ENCODE results near the gene TNMD. TPM values are rescaled to one million over a fixed set of nuclear protein-coding genes. Genes with fewer than 3 reads are reported as not detected.
"Not testable (repeated sequence)": the region's sequence is repeated elsewhere in the genome, so short reads cannot be mapped to it uniquely, and the experiment has no call there.

TNMD gene
- 1 to 10 TPM in 1 of 3 donors, under 1 TPM in 2; 0.60 to 1.5 (median 0.77) TPM for total RNA-seq
- long read RNA-seq, donor 1, partial matches to known transcripts: 1 of 1 reads
- long read RNA-seq, donor 1, other reads (novel, unspliced or antisense): 0 of 1 reads
- long read RNA-seq, donor 2, partial matches to known transcripts: 0 of 1 reads
- long read RNA-seq, donor 2, other reads (novel, unspliced or antisense): 1 of 1 reads

DNA sequence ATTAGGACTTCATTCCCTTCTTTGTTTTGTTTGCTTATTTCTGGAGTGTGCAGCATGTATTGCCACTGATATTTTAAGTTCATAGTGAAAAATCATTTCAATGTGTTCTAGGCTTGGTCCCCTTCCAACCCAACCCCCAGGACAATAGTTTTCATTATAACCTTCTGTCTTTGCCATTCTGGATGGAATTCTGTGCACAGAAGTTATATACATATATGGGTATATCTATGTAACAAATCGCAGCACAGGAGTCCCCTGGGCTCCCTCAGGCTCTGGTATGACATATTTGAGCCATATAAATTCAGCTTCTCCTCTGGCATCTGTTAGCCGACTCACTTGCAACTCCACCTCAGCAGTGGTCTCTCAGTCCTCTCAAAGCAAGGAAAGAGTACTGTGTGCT is at the start of gene TNMD:
Gene TNMD, plus strand, starts transcription at position 326 of the 400 bp plus-strand sequence. CDS start 83 bp downstream, outside the sequence.
- DNase-seq (no peak), ATAC-seq (no peak)
- Histone ChIP-seq H3K36me3 (ENCODE audit: low read depth) (no peaks in the 10 kb centered on the region), H3K9me3 (no peaks in the 10 kb centered on the region), H3K4me3 (no peak within 1 kb of the TSS), H3K4me1 (ENCODE audit: low read depth) (no peaks in the 10 kb centered on the region)
- TF ChIP-seq CTCF (IDR thresholded peaks at IDR 0.05): no peak
- intact Hi-C loops (cut with DNase I, micrococcal nuclease): no loop called here

DNA sequence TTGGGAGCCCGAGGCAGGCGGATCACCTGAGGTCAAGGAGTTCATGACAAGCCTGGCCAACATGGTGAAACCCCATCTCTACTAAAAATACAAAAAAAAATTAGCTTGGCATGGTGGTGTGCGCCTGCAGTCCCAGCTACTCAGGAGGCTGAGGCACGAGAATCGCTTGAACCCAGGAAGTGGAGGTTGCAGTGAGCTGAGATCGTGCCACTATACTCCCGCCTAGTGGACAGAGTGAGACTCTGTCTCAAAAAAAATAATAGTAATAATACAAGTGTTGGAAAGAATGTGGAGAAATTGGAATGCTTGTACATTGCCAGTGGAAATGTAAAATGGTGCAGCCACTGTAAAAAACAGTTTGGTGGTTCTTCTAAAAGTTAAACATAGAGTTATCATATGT is 19.2 kb upstream of the TNMD start:
- H3K4me3 ChIP-seq; H3K9me3 ChIP-seq; ATAC-seq; H3K4me1 ChIP-seq (ENCODE audit: low read depth); H3K36me3 ChIP-seq (ENCODE audit: low read depth); intact Hi-C loops (cut with DNase I, micrococcal nuclease); DNase-seq: not testable (repeated sequence)

DNA sequence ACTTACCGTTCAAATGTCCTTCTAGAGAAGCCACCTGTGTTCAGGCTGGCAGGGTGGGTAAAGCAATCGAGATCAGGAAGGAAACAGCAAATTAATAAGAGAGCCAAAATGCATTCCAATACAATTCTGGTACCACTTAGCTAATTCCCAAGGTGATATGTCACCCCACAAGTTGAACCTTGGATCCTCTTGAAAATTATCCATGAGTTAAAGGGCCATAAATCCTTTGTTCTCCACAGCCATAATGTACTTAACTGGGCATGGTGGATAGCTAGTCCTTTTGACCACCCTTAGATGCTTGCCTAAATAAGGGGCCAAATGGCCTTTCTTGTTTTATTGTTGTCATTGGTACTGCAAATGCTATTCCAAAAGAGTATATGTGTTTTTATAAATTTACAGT is 2.0 kb downstream of the TNMD start:
- peak; percentile 44 for ATAC-seq
- intact Hi-C loops (cut with DNase I, micrococcal nuclease): no loop called here

GRCh38 chrX:100587861-100588260 is 3.1 kb downstream of the TNMD start:
- intact Hi-C loops (cut with DNase I, micrococcal nuclease): no loop called here
- Histone ChIP-seq H3K9me3 (no peaks in the 10 kb centered on the region), H3K4me3 (no peak overlapping the region), H3K36me3 (ENCODE audit: low read depth) (no peaks in the 10 kb centered on the region), H3K4me1 (ENCODE audit: low read depth) (no peaks in the 10 kb centered on the region)
- DNase-seq: peak in 1 of 3 donors; percentile 43
- TF ChIP-seq CTCF (IDR thresholded peaks at IDR 0.05): no peak
- ATAC-seq: peak; percentile 85

More for the DNA sequence above, 2.0 kb downstream of the TNMD start:
- no peak for TF ChIP-seq CTCF (IDR thresholded peaks at IDR 0.05)
- Histone ChIP-seq H3K4me3 (no peak overlapping the region), H3K4me1 (ENCODE audit: low read depth) (no peaks in the 10 kb centered on the region), H3K36me3 (ENCODE audit: low read depth) (no peaks in the 10 kb centered on the region), H3K9me3 (no peaks in the 10 kb centered on the region)
- no peak for DNase-seq

DNA sequence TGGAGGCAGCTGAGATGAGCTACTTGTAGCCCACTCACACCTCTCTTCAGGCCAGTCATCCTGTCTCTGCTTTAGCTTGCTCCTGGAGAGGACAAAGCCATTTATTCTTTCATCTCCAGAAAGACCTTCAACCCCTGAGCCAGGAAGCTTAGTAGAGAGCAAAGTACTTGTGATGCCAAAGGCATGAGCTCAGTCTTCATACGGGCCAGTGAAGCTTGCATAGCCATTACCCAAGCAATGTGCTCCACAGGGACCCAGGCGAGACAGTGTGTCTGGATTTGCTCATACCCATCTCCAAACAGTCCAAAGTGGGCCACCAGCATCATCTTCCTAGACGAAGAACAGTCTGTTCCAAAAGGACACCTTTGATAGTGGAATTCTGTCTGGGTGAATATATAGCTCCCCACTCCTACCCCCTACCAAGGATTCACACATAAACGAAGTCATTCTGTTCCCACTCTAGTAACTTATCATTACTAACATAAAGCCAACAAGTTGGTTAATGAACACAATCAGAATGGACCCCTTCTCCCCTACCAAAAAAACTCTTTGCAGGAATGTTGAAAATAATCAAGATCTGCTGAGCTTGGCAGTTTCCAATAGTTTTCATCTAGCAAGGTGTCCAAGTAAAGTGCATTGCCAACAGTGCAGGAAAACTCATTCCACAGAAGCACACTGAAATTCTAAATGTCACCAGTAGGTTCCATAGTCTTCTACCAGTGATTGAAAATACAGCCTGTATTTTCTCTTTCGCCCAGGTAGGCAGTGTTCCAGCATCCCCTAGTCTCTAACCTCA is 6.7 kb downstream of the TNMD start:
- ATAC-seq (peak; percentile 35), DNase-seq (no peak)
- TF ChIP-seq CTCF (IDR thresholded peaks at IDR 0.05): no peak
- no peaks in the 10 kb centered on the region for H3K36me3 ChIP-seq (ENCODE audit: low read depth)
- H3K4me1 ChIP-seq (ENCODE audit: low read depth): no peaks in the 10 kb centered on the region
- no peaks in the 10 kb centered on the region for H3K9me3 ChIP-seq
- no peak overlapping the region for H3K4me3 ChIP-seq
- intact Hi-C loops (cut with DNase I, micrococcal nuclease): no loop called here

GRCh38 chrX:100593126-100593525 is 8.4 kb downstream of the TNMD start:
- H3K36me3 ChIP-seq (ENCODE audit: low read depth): no peaks in the 10 kb centered on the region
- peak in 1 of 3 donors; percentile 10 for DNase-seq
- ATAC-seq: peak; percentile 81
- no peaks in the 10 kb centered on the region for H3K9me3 ChIP-seq
- H3K4me1 ChIP-seq (ENCODE audit: low read depth): no peaks in the 10 kb centered on the region
- intact Hi-C loops (cut with DNase I, micrococcal nuclease): no loop called here
- no peak overlapping the region for H3K4me3 ChIP-seq
- TF ChIP-seq CTCF (IDR thresholded peaks at IDR 0.05): no peak

Measured in mucosa of descending colon (tissue), 3 donors.